Activated effector memory CD4-positive, alpha-beta T cell treated with anti-CD3 and anti-CD28 coated beads, Interleukin-2, amount 50 U/mL, for 16 hours (primary cell): Measurements from ENCODE around the gene ETS1.

Experiments
- DNase-seq: peaks from one replicate; pipeline ENCODE4 v3.0.0-alpha.2; 2020

Gene ETS1

GRCh38 chr11:128587415-128587814 lies at the start of gene ETS1:
TSS of gene ETS1 (minus strand) at chr11:128587558. CDS start at chr11:128573130, 14,428 bp downstream.
- DNase-seq: no peak

GRCh38 chr11:128634395-128634794 lies 47.0 kb upstream of the ETS1 start:
- DNase-seq: no peak

- DNase-seq: no peak
Measured at GRCh38 chr11:128633384-128633965, 46.1 kb upstream of the ETS1 start.

DNA sequence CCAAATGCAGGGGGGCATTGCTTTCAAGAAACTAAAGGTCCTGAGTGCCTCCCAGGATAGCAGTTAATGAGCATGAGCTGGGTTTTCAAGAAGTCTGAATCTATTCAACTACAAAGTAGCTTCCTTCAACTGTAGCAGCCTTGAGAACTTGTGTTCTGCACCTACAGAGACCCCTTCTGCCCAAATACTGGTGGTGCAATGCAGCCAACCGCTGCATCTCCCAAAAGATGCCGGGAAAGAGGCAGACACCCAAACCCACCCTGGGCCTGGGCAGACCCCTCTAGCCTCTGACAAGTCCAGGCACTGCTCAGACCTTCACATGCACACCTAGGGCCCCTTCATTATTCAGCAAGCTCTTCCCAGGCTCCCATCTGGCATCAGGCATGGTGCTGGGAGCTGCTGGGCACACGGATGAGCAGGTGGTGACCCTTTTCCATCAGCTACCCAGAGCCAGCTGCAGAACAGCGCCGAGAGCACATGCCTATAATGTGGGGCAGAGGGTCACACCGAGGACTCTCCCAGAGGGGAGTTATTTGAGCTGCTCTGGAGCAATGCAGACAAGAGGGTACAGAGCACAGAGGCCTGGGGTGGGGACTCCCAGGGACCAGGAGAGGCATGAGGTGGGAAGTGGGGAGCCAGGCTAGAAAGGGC lies 44.9 kb upstream of the ETS1 start:
- peak; percentile 74 for DNase-seq

GRCh38 chr11:128630367-128631230 lies 43.2 kb upstream of the ETS1 start:
- DNase-seq: peak; percentile 96

DNA sequence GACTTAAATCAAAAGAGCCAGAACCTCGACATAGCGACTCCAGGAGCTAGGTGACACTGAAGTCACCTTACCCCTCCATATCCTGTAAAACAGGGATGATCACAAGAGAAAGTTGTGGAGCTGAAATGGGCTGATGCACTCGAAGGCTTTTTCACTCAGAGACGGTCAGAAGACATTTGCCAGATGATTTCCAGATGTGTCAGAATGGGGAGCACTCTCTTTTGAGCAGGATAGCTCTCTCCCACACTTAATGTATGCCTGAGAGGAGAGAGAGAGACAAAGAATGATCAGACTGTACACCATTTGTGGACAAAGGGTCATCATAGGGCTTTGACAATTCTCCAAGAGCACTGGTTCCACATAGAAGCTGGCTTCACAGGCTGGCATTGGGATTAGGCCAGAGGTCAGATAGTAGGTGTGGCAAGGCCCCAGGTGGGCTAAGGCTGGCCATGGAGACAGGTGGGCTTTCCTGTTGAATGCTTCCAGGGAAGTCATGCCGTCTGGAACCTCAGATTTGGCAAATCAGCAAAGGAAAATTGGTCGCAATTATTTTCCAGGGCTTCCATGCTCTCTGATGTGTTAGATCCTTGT lies 42.3 kb upstream of the ETS1 start:
- DNase-seq: no peak

DNA sequence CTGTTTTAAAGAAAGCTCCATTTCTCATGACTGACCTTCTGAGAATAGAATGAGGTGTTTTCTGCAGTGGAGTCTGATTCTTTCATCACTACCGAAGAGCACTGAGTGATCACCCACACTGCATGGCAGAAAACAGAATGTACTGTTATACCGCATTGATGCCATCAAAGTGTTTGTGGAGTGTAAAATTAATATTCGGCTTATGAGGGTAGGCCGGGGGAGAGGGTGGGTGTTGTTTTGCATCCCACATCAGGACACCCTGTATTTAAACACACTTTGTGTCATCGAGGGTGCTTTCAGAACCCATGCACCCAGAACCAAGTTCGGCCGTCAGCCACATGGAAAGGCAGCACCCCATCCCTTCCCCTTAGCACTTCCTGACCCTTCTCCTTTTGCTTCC lies 41.3 kb upstream of the ETS1 start:
- no peak for DNase-seq

DNA sequence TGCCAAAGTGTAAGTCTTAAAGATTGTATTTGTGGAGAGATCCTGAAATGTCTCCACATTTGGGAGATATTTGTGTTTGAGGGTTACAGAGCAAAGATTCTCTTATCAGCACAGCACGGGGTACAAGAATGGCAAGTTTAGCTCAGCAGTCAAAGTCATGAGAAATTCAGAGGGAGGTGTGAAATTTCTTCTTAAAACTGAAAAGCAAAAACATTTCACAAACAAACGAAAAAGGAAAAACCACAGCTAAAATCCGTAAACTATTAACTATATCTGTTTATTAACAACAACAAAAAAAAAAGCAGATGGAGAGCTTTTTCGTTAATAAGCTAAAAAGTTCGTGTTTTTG lies 40.9 kb upstream of the ETS1 start:
- DNase-seq: no peak

DNA sequence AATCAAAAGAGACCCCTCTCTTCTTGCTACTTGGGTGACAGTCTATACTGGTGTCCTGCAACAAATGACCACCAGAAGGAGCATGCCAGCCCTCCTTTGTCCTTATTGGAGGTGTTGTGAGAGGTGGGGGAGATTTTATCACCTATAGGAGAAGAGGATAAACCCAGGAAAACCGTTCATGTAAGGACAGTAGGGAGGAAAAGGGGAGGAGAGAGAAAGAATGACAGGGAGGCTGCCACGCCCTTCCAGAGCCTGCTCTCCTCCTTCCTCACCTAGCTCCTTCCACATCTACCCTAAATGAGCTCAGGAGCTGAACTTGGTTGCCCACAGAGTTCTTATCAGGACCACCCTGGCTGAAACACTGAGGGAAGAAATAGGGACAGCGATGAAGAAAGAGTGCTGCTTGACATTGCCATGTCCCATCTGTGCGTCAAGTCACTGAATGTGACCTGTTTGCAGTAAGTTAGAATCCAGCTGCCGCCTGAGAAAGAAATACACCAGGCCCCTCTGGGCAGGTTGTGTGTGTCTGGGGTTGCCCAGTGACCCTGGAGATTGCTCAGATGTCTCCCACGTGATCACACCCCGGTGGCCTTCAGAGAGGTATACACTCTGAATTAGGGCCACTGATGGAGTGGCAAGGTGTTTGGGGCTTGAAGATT lies 40.4 kb upstream of the ETS1 start:
- no peak for DNase-seq

- no peak for DNase-seq
Measured at GRCh38 chr11:128626913-128627665, 39.7 kb upstream of the ETS1 start.

DNA sequence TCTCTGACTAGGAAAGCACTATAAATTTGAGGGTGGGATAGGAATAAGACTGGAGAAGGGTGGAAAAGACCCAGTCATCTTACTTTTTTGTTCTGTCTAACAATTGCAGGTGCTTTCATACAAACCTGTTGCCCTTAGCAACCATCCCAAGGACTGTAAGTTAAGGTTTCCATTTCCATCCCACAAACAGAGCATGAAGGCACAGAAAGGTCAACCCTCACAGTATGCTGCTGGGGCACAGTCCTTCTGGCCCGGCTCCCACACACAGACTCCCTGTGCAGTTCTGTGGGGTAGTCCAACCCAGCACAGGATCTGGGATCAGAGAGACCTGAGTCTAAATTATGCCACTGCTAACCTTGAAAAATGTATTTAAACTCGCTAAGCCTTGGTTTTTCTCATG lies 38.4 kb upstream of the ETS1 start:
- DNase-seq: no peak

DNA sequence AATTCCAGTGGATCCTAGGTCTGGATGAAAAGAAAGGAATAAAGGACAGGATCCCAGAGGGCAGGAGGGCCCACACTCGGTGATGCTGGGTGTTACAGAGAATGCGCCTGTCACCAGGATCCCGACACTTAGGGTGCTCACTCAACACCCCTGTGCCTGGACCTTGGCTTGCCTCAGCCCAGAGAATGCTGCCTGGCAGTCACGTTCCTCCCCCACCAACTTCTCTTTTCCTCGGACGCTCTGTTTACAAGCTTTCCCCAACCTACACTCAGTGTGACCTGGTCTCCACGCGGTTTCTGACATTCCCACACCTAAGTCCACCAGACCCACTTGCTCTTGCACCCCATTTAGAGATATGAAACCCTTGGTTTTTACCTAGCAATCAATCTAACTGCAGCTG lies 38.0 kb upstream of the ETS1 start:
- no peak for DNase-seq

DNA sequence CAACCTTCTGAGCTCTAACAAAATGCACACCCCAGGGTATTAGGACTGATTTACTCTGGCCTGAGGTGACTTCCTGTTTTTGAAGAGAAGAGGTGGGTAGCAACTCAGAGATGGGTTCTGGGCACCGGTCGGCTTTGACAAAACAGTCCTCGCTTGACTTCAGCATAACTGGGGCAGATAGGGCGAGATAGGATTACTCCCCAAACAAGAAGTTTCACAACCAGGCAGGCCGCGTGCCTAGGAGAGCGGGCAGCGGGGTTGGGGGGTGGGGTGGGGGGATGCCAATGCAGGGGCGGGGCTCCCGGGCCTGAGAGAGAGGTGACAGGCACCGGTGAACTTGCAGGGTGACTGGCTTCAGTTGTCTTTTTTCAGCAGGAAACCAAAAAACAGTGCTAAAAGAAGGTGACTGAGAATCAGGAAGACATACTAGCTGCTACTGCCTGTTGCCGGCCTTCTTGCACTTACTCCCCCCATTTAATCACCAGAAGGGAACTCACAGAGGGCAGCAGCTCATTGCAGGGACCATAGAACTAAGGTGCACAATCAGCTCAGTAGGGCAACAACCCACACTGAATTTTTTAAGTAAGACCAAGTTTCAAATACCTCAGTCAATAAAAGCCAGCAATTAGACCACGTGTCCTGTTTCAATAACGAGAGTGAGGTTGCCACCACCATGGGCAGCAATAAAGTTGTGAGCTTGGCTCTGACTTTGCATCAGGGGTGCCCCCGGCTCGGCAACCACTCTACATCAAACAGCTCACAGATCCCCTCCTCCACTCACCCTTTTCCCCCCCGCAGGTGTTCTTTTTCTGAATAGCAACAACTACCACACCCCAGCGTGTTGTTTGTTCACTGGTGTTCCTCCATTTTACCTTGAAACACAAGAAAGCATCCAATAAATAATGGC lies 37.2 kb upstream of the ETS1 start:
- DNase-seq: peak; percentile 81

GRCh38 chr11:128623091-128623490 lies 35.7 kb upstream of the ETS1 start:
- DNase-seq: no peak

DNA sequence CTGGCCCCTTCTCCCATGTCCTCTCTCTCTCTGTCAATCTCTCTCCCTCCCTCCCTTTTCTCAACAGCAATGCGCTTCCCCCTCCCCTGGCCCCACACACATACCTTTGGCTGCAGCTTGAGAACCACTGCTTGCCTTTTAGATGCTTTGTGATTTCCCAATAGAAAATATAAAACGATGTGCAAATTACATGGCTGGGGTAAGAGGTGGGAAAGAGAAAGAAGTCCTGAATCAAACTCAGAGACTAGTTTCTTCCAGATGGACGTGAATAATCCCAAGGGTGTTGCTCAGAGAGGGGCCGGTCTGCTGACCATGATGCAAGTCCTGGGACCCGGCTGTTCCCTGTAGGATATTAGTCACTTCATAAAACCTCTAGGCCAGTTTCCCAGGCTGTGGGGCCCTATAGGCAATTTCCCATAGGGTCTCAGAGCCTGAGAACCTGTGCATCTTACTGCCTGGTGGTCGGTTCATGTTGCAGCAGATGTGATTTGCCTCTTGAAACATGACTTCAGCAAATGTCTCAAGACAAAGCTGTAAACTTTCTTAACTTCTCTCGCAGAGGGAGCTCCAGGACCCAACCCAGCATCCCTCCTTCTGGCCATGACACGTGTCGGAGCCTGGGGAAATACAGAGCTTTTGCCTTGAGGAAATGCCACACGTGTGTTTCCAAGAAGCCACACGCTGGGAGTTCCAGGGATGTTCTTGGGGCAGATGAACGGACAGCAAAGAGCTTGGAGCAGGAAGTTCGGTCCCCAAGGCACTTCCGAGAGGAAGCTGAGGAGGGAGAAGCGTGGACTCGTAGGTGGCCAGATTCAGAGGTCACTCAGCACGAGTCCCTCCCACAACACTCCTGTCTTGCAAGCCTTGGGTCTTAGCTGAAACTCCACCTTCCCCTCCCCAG lies 34.5 kb upstream of the ETS1 start:
- no peak for DNase-seq

- DNase-seq: no peak
Measured at GRCh38 chr11:128620309-128621100, 33.1 kb upstream of the ETS1 start.

DNA sequence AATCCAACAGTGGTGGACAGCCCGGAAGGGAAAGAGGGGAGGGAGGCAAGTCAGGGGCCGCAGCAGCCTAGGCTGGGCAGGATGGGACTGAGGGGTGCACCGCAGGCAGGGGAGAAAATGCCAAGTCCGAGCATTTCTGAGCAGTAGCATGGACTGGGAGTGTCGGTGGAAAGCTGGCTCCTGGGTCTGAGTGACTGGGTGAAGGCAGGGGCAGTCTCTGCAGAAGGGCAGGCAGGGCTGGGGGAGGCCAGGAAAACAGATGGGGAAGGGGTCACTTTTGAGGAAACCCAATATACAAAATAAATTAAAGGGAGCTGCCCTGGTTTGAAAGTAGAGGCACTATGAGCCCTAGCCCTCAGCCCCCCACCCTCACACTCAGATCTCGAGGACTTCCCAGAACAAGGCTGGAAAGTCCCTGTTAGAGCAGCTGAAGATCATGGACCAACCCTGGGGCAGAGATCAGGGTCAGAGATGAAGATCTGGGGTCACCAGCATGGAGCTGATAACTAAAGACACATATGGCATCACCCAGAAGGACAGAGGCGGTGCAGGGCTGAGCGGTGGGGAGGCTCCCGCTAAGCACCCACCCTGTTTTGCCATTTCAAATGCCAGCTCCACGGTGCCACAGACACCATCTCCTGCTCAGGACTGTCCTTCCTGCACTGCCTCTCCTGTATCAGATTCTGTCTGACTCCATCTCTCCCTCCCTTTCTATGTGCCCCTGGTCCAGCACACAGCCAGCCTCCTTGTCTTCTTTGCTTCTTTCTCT lies 32.4 kb upstream of the ETS1 start:
- no peak for DNase-seq

- no peak for DNase-seq
Measured at GRCh38 chr11:128619007-128619406, 31.6 kb upstream of the ETS1 start.

GRCh38 chr11:128618603-128619002 lies 31.2 kb upstream of the ETS1 start:
- no peak for DNase-seq
